ENCODE measurements around the gene HERC6.
"Not testable (repeated sequence)": the region's sequence is repeated elsewhere in the genome, so short reads cannot be mapped to it uniquely, and the experiment has no call there.

GRCh38 chr4:88348761-88349160 is 29.9 kb upstream of the HERC6 start:
- TF ChIP-seq CTCF, POLR2A (IDR thresholded peaks at IDR 0.05): not testable (repeated sequence)

All from testis (tissue), 2 donors.